Natural killer cell (primary cell): Measurements from ENCODE around the gene PARVG. TPM values are rescaled to one million over a fixed set of nuclear protein-coding genes. Genes with fewer than 3 reads are reported as not detected.

Source experiments
- ATAC-seq, 3 donors: fragments of 150-1000 bp in 2 of 3; fragments of 200-7000 bp in 1 of 3; cut with Tn5 transposase; 1 replicate in 1 of 3; 2 replicates in 2 of 3; pipeline ENCODE4 v1.10.0; 2021; ENCODE audit warnings: mild to moderate bottlenecking in 2 of 3, moderate library complexity in 2 of 3
- DNase-seq, 2 donors: peaks; one replicate each; pipeline versions ENCODE4 v3.0.0 to v3.0.0-alpha.2; 2013 to 2021; ENCODE audit warnings: mixed read lengths in 1 of 2
- H3K27ac ChIP-seq: one replicate; pipeline ENCODE4 v1.5.1; 2013; ENCODE audit warnings: mild to moderate bottlenecking, low read length
- H3K27me3 ChIP-seq: one replicate; pipeline ENCODE4 v1.6.1; 2013; ENCODE audit warnings: low read length; ENCODE audit not compliant: control insufficient read depth, insufficient read depth
- H3K36me3 ChIP-seq: one replicate; pipeline ENCODE4 v1.6.1; 2013; ENCODE audit warnings: low read length; ENCODE audit not compliant: control insufficient read depth, insufficient read depth
- H3K4me1 ChIP-seq: one replicate; pipeline ENCODE4 v1.6.1; 2013; ENCODE audit warnings: low read length; ENCODE audit not compliant: control insufficient read depth, insufficient read depth
- H3K4me3 ChIP-seq: one replicate; pipeline ENCODE4 v1.5.1; 2013; ENCODE audit warnings: low read length
- H3K9me3 ChIP-seq: one replicate; pipeline ENCODE4 v1.6.1; 2013; ENCODE audit warnings: low read length; ENCODE audit not compliant: control insufficient read depth, insufficient read depth
- H3K27ac Mint-ChIP-seq, 2 donors: one replicate each; pipeline ENCODE4 v1.8.0; 2022; ENCODE audit warnings: mild to moderate bottlenecking in 2 of 2, mixed read lengths in 2 of 2, moderate library complexity in 1 of 2
- H3K27me3 Mint-ChIP-seq, 2 donors: one replicate each; pipeline ENCODE4 v1.8.0; 2022; ENCODE audit warnings: low read depth in 2 of 2, mixed read lengths in 2 of 2
- H3K36me3 Mint-ChIP-seq: one replicate; pipeline ENCODE4 v1.8.0; 2022; ENCODE audit warnings: mixed read lengths
- H3K4me1 Mint-ChIP-seq, 2 donors: one replicate each; pipeline ENCODE4 v1.8.0; 2022; ENCODE audit warnings: mixed read lengths in 2 of 2
- H3K4me3 Mint-ChIP-seq: one replicate; pipeline ENCODE4 v1.8.0; 2022; ENCODE audit warnings: mild to moderate bottlenecking, moderate library complexity, mixed read lengths
- H3K9me3 Mint-ChIP-seq, 2 donors: one replicate each; pipeline ENCODE4 v1.8.0; 2022; ENCODE audit warnings: mixed read lengths in 2 of 2
- WGBS: methylation state at CpG from one replicate; pipeline ENCODE4 v1.1.7; 2013; ENCODE audit warnings: missing lambda C conversion rate; ENCODE audit not compliant: insufficient coverage; 5-methylcytosine and 5-hydroxymethylcytosine counted together
- intact Hi-C: fragments of 100-400 bp; cut with micrococcal nuclease; formaldehyde crosslinking; loops from one replicate; pipeline ENCODE4 v1.14.2; 2022
- total RNA-seq, 4 donors: library from RNA; stranded (reverse); fragments of 120-200 nt in 1 of 4; gene quantifications; one replicate each; pipeline versions ENCODE4 v1.2.3 to v1.2.4, GENCODE V29; 2013 to 2022
- TF ChIP-seq, protein P1 (sequence below): fragments of 200-600 bp; IDR thresholded peaks from one replicate; pipeline ENCODE4 v1.8.0; 2022; ENCODE audit warnings: antibody characterized with exemption

Gene PARVG
- total RNA-seq, 3 donors from 2014 or later (not counting 1 experiment from before 2014, with no cell fraction given) = 130 to 146 (median 131) TPM

GRCh38 chr22:44167501-44167900 is 13.2 kb upstream of the PARVG start:
- no peak for ATAC-seq
- H3K27me3 ChIP-seq = no peaks in the 10 kb centered on the region
- no peaks in the 10 kb centered on the region for H3K36me3 ChIP-seq

GRCh38 chr22:44168206-44168605 is 12.5 kb upstream of the PARVG start:
- Histone ChIP-seq H3K27ac (no peak overlapping the region), H3K4me3 (no peak overlapping the region), H3K4me1 (peaks cover 13% of the 10 kb centered on the region), H3K9me3 (no peaks in the 10 kb centered on the region), H3K27me3 (no peaks in the 10 kb centered on the region), H3K36me3 (no peaks in the 10 kb centered on the region)
- no peaks in the 10 kb centered on the region for H3K36me3 Mint-ChIP-seq
- DNase-seq (no peak), ATAC-seq (no peak)
- WGBS = 90% methylated on average over 13 of the region's 13 CpGs
- intact Hi-C loops = no loop called here
- TF ChIP-seq, protein P1, sequence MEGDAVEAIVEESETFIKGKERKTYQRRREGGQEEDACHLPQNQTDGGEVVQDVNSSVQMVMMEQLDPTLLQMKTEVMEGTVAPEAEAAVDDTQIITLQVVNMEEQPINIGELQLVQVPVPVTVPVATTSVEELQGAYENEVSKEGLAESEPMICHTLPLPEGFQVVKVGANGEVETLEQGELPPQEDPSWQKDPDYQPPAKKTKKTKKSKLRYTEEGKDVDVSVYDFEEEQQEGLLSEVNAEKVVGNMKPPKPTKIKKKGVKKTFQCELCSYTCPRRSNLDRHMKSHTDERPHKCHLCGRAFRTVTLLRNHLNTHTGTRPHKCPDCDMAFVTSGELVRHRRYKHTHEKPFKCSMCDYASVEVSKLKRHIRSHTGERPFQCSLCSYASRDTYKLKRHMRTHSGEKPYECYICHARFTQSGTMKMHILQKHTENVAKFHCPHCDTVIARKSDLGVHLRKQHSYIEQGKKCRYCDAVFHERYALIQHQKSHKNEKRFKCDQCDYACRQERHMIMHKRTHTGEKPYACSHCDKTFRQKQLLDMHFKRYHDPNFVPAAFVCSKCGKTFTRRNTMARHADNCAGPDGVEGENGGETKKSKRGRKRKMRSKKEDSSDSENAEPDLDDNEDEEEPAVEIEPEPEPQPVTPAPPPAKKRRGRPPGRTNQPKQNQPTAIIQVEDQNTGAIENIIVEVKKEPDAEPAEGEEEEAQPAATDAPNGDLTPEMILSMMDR = no peak
- H3K9me3 Mint-ChIP-seq = no peaks in the 10 kb centered on the region
- H3K27me3 Mint-ChIP-seq = no peaks in the 10 kb centered on the region
- no peaks in the 10 kb centered on the region for H3K4me1 Mint-ChIP-seq
- H3K4me3 Mint-ChIP-seq = no peak overlapping the region
- H3K27ac Mint-ChIP-seq = no peak overlapping the region

More at GRCh38 chr22:44167501-44167900, 13.2 kb upstream of the PARVG start:
- Mint-ChIP-seq H3K27me3 (no peaks in the 10 kb centered on the region), H3K4me3 (no peak overlapping the region), H3K9me3 (no peaks in the 10 kb centered on the region), H3K4me1 (no peaks in the 10 kb centered on the region), H3K36me3 (no peaks in the 10 kb centered on the region), H3K27ac (no peak overlapping the region)
- DNase-seq = no peak
- Histone ChIP-seq H3K4me3 (no peak overlapping the region), H3K27ac (no peak overlapping the region), H3K9me3 (no peaks in the 10 kb centered on the region), H3K4me1 (peaks cover 6% of the 10 kb centered on the region)
- TF ChIP-seq, protein P1 = no peak
- WGBS = 84% methylated on average over 12 of the region's 12 CpGs
- intact Hi-C loops = no loop called here

DNA sequence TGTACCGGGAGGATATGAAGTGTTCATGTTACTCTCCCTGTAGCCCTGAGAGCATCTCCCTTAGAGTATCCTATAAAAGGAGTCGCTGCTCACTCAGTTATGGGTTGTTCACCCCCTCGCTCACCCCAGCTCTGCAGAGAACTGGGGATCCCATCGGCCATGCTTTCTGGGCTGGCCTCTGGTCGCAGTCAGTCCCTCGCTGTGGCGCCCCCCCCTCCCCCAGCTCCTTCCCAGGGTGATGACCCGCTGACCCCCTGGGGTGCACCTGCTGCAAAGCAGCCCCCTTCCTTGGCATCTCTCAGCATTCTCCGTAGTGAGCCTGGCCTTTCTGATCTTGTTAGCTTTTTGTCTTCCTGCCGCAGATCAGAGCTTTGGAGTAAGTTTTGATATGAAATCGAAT is 10.3 kb upstream of the PARVG start:
- no peak overlapping the region for H3K4me3 Mint-ChIP-seq
- 88% methylated on average over 10 of the region's 11 CpGs for WGBS
- Histone ChIP-seq H3K4me3 (no peak overlapping the region), H3K27ac (no peak overlapping the region), H3K9me3 (no peaks in the 10 kb centered on the region), H3K27me3 (no peaks in the 10 kb centered on the region), H3K36me3 (no peaks in the 10 kb centered on the region), H3K4me1 (peaks cover 19% of the 10 kb centered on the region)
- H3K27ac Mint-ChIP-seq = no peak overlapping the region
- intact Hi-C loops = no loop called here
- H3K27me3 Mint-ChIP-seq = no peaks in the 10 kb centered on the region
- H3K36me3 Mint-ChIP-seq = no peaks in the 10 kb centered on the region
- H3K9me3 Mint-ChIP-seq = no peaks in the 10 kb centered on the region
- TF ChIP-seq, protein P1 = no peak
- DNase-seq (no peak), ATAC-seq (no peak)
- H3K4me1 Mint-ChIP-seq = no peaks in the 10 kb centered on the region

DNA sequence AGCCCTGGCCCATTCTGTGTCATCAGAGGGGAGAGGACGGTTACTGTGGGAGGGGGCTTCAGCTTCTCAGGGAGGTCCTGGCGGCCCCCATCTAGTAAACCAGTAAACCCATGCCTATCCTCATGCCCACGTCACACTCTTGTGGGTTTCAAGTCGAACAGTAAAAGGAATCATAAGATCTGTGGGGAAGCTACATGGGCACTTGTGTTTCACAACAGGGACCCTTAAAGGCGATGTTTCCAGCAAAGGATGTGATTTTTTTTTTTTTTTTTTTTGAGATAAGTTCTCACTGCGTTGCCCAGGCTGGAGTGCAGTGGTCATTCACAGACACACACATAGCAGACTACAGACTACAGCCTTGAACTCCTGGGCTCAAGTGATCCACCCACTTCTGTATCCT is 9.2 kb upstream of the PARVG start:
- TF ChIP-seq, protein P1 = no peak

More for the DNA sequence above, 9.2 kb upstream of the PARVG start:
- no peaks in the 10 kb centered on the region for H3K27me3 Mint-ChIP-seq
- H3K4me3 Mint-ChIP-seq = no peak overlapping the region
- H3K36me3 Mint-ChIP-seq = no peaks in the 10 kb centered on the region
- no peak overlapping the region for H3K27ac Mint-ChIP-seq
- Histone ChIP-seq H3K4me1 (peaks cover 19% of the 10 kb centered on the region), H3K27me3 (no peaks in the 10 kb centered on the region), H3K9me3 (no peaks in the 10 kb centered on the region), H3K4me3 (no peak overlapping the region), H3K36me3 (no peaks in the 10 kb centered on the region), H3K27ac (no peak overlapping the region)
- ATAC-seq = no peak
- 67% methylated on average over 6 of the region's 6 CpGs for WGBS
- DNase-seq = no peak
- H3K9me3 Mint-ChIP-seq = no peaks in the 10 kb centered on the region
- intact Hi-C loops = no loop called here
- no peaks in the 10 kb centered on the region for H3K4me1 Mint-ChIP-seq
